K562 (cell line): Measurements from ENCODE around the gene CARD9. TPM values are rescaled to one million over a fixed set of nuclear protein-coding genes. Genes with fewer than 3 reads are reported as not detected.

Experiments used
- ATF7 ChIP-seq: fragments of 450-650 bp; IDR thresholded peaks from 2 replicates; pipeline ENCODE4 v1.7.1; 2014; ENCODE audit warnings: mild to moderate bottlenecking, moderate library complexity
- BACH1 ChIP-seq: fragments of 200-800 bp; sonication (Bioruptor generic); IDR thresholded peaks from 2 replicates; pipeline ENCODE4 v1.6.1; 2016; ENCODE audit warnings: missing genetic modification characterization, missing compliant biosample characterization
- CAMTA2 ChIP-seq: fragments of 250-450 bp; sonication (Bioruptor Pico); conservative IDR thresholded peaks from 2 replicates; pipeline ENCODE4 v1.5.1; 2022
- CBFA2T2 ChIP-seq: fragments of 450-650 bp; conservative IDR thresholded peaks from 2 replicates; pipeline ENCODE4 v1.6.1; 2017; ENCODE audit warnings: mild to moderate bottlenecking
- FOXM1 ChIP-seq, 2 experiments: fragments of 450-650 bp in 1 of 2; sonication (generic) in 1 of 2; formaldehyde crosslinking in 1 of 2; IDR thresholded peaks; 2 replicates each; pipeline versions ENCODE4 v1.6.1 to v1.9.0; 2017 to 2022; ENCODE audit warnings: low read depth in 2 of 2, mild to moderate bottlenecking in 2 of 2, missing genetic modification reagents in 1 of 2, moderate library complexity in 1 of 2
- MAFK ChIP-seq: IDR thresholded peaks from 2 replicates; pipeline ENCODE4 v1.6.1; 2011; ENCODE audit warnings: low read length, improper control_type of control experiment
- MCM2 ChIP-seq: fragments of 450-650 bp; IDR thresholded peaks from 2 replicates; pipeline ENCODE4 v1.6.1; 2017; ENCODE audit warnings: low read depth, mild to moderate bottlenecking
- NCOA6 ChIP-seq: fragments of 450-650 bp; IDR thresholded peaks from 2 replicates; pipeline ENCODE4 v1.6.1; 2017; ENCODE audit warnings: mild to moderate bottlenecking
- NR2C1 ChIP-seq, 2 experiments: fragments of 450-650 bp; IDR thresholded peaks; 2 replicates each; pipeline ENCODE4 v1.6.1; 2017; ENCODE audit warnings: mild to moderate bottlenecking in 2 of 2, antibody characterized with exemption in 1 of 2, inconsistent platforms in 1 of 2, missing compliant biosample characterization in 1 of 2, missing genetic modification characterization in 1 of 2
- PML ChIP-seq: IDR thresholded peaks from 2 replicates; pipeline ENCODE4 v1.6.1; 2012; ENCODE audit warnings: low read length, inconsistent platforms
- PTBP1 ChIP-seq: fragments of 200-400 bp; formaldehyde crosslinking; IDR thresholded peaks from 2 replicates; pipeline ENCODE4 v1.6.1; 2017; ENCODE audit warnings: low read depth, low read length
- RHOXF2B ChIP-seq: fragments of 250-450 bp; sonication (Bioruptor Pico); conservative IDR thresholded peaks from 2 replicates; pipeline ENCODE4 v1.5.1; 2021
- polyA plus RNA-seq, 8 experiments: library from polyadenylated mRNA; depleted of rRNA in 4 of 8; stranded (reverse) in 5 of 8; unstranded in 3 of 8; fragments of >200 nt; fragmentation: Nextera tagmentation in 2 of 8; fragmentation: Illumina TruSeq in 1 of 8; extraction: Ambion mirVana in 2 of 8; extraction: Trizol in 1 of 8; gene quantifications; 2 replicates each; pipeline versions ENCODE4 v1.2.1 to v1.2.3, GENCODE V29; 2011 to 2014; ENCODE audit warnings: inconsistent platforms in 1 of 8, missing spikeins in 1 of 8
- total RNA-seq, 7 experiments: library from RNA; depleted of rRNA in 6 of 7; stranded (reverse); fragments of >200 nt in 6 of 7; fragmentation: Illumina TruSeq in 2 of 7; extraction: Trizol in 2 of 7; gene quantifications; 2 replicates each; pipeline versions ENCODE4 v1.2.1 to v1.2.3, GENCODE V29; 2011 to 2021; ENCODE audit warnings: low replicate concordance in 1 of 7
- TF ChIP-seq, protein P1 (sequence below): fragments of 250-450 bp; sonication (Bioruptor Pico); IDR thresholded peaks from 2 replicates; pipeline ENCODE4 v1.8.0; 2022; ENCODE audit warnings: inconsistent platforms
- TF ChIP-seq, protein P2 (sequence below): fragments of 250-450 bp; sonication (Bioruptor Pico); IDR thresholded peaks from 2 replicates; pipeline ENCODE4 v1.8.0; 2021; ENCODE audit warnings: mild to moderate bottlenecking, moderate library complexity
- TF ChIP-seq, protein P3 (sequence below), 3 experiments: IDR thresholded peaks in 2 of 3; conservative IDR thresholded peaks in 1 of 3; 2 replicates each; pipeline ENCODE4 v1.5.1; 2011 to 2012; ENCODE audit warnings: low read length in 3 of 3, mild to moderate bottlenecking in 3 of 3, control low read depth in 2 of 3, improper control_type of control experiment in 1 of 3, inconsistent platforms in 1 of 3, low read depth in 1 of 3, mixed read lengths in 1 of 3, moderate library complexity in 1 of 3; ENCODE audit not compliant: insufficient read depth in 2 of 3

Gene CARD9
- total and polyA plus RNA-seq, 9 of the 15 experiments (the other 6 are each of a cell fraction or from before 2014, with no cell fraction given) = 1.7 to 53.0 (median 9.7) TPM

DNA sequence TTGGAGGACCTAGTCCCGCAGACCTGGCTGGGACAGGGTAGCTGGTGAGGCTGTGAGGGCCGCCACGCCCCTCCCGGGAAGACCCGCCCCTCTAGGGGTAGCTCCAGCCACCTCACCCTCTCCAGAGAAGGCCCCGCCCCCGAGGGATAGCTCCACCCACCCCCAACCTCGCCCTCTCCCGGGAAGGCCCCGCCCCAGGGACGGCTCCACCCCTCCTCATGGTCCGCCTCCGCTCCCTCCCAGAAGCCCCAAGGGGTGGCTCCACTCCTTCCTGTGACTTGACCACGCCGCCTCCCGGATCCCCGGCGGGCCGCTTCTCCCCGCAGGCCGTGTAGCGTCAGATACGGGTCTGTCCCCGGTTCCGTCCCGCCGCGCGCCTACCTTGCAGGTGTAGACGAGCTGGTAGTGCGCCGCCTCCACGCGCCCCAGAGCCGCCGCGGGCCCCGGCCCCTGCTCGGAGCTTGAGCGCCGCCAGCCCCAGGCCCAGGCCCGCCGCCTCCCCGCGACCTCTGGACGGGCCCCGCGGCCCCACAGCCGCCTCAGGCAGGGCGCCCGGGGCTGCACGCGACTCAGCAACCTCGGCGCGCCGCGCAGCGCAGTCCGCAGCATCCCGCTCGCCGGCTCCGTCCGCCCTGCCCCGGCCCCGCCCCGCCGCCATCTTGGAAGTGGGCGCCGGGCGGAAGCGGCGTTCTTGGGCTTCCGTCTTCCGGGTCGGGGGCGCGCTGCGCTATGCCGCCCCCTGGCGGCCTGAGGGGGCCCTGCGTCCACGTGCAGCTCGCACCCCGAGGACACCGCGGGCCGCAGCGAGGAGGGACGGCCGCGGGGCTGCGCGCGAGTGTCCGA, 10.1 kb downstream of the CARD9 start, which contains the start of gene DNLZ (continued):
- TF ChIP-seq CAMTA2 (CRISPR knock-in tag) (no peak), FOXM1 (IDR thresholded peaks at IDR 0.05; ENCODE audit: low read depth) (no peak), FOXM1 (CRISPR knock-in tag; IDR thresholded peaks at IDR 0.05; ENCODE audit: low read depth) (peak; percentile 95), PML (no peak), PTBP1 (no peak), CBFA2T2 (no peak), MAFK (no peak), NR2C1 (IDR thresholded peaks at IDR 0.05) (peak; percentile 83), NR2C1 (tag; IDR thresholded peaks at IDR 0.05) (peak; percentile 93), MCM2 (no peak), RHOXF2B (CRISPR knock-in tag) (0 out of 2 replicates have a peak, but pooled peaks have one; percentile 16), BACH1 (tag) (no peak), NCOA6 (no peak), ATF7 (peak; percentile 59)
- TF ChIP-seq, protein P1, sequence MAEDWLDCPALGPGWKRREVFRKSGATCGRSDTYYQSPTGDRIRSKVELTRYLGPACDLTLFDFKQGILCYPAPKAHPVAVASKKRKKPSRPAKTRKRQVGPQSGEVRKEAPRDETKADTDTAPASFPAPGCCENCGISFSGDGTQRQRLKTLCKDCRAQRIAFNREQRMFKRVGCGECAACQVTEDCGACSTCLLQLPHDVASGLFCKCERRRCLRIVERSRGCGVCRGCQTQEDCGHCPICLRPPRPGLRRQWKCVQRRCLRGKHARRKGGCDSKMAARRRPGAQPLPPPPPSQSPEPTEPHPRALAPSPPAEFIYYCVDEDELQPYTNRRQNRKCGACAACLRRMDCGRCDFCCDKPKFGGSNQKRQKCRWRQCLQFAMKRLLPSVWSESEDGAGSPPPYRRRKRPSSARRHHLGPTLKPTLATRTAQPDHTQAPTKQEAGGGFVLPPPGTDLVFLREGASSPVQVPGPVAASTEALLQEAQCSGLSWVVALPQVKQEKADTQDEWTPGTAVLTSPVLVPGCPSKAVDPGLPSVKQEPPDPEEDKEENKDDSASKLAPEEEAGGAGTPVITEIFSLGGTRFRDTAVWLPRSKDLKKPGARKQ (CRISPR knock-in tag) = no peak
- TF ChIP-seq, protein P2, sequence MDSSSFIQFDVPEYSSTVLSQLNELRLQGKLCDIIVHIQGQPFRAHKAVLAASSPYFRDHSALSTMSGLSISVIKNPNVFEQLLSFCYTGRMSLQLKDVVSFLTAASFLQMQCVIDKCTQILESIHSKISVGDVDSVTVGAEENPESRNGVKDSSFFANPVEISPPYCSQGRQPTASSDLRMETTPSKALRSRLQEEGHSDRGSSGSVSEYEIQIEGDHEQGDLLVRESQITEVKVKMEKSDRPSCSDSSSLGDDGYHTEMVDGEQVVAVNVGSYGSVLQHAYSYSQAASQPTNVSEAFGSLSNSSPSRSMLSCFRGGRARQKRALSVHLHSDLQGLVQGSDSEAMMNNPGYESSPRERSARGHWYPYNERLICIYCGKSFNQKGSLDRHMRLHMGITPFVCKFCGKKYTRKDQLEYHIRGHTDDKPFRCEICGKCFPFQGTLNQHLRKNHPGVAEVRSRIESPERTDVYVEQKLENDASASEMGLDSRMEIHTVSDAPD (CRISPR knock-in tag) = no peak
- TF ChIP-seq, protein P3, sequence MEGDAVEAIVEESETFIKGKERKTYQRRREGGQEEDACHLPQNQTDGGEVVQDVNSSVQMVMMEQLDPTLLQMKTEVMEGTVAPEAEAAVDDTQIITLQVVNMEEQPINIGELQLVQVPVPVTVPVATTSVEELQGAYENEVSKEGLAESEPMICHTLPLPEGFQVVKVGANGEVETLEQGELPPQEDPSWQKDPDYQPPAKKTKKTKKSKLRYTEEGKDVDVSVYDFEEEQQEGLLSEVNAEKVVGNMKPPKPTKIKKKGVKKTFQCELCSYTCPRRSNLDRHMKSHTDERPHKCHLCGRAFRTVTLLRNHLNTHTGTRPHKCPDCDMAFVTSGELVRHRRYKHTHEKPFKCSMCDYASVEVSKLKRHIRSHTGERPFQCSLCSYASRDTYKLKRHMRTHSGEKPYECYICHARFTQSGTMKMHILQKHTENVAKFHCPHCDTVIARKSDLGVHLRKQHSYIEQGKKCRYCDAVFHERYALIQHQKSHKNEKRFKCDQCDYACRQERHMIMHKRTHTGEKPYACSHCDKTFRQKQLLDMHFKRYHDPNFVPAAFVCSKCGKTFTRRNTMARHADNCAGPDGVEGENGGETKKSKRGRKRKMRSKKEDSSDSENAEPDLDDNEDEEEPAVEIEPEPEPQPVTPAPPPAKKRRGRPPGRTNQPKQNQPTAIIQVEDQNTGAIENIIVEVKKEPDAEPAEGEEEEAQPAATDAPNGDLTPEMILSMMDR (IDR thresholded peaks at IDR 0.05 in 2 of 3, conservative IDR thresholded peaks at IDR 0.05 in 1 of 3; ENCODE audit: insufficient read depth in 2 of 3, low read depth in 1 of 3, low read length in 3 of 3) = peak; percentile 84 to 94 (median 93)
